ENCODE measurements around the gene MSI2. TPM values are rescaled to one million over a fixed set of nuclear protein-coding genes. Genes with fewer than 3 reads are reported as not detected.

The MSI2 gene
- total and polyA plus RNA-seq, 12 donors = 25.5 to 135 (median 121) TPM

DNA sequence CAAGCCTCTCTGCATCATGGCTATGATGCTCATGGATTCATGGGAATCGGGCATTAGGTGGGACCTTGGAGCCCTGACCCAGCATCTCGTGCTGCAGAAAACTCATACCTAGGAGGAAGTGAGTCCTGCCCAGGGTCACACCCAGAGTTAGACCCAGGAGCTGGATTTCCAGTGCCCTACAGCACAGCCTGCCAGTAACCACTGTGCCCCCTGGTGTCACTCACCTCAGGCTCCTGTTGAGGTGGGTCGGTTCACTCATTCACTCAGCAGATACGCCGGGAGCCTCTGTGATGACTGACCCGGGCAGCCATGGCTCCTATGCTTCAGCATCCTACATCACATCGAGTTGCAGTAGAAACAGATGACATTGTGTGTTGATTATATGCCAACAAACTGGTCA is 143.4 kb downstream of the MSI2 start:
- ATAC-seq = no peak
- WGBS, 2 donors = 93 to 94% methylated on average over 7 of the region's 7 CpGs
- intact Hi-C loops (cut with DNase I) = no loop called here

DNA sequence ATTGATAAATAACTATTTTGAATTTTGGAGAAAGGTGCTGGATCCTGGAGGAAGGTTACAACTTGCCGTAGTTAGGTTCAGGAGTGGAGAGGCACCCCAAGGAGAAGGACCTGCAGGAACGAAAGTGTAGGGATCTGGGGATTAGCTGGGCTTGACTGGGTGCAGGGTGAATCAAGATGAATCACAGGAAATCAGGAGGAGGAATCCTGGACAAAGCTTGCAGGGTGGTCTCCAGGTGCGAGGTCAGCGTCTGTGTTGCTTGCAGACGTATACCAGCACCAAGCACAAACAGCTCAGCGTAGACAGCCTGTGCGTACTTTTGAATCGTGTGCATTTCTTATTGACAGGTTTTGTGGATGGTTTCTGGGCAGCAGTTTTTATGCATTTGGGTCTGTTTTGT is 144.3 kb downstream of the MSI2 start:
- DNase-seq = no peak
- Histone ChIP-seq H3K9me3 (no peaks in the 10 kb centered on the region), H3K36me3 (peaks cover 0 to 17% (median 0%) of the 10 kb centered on the region in 9 donors), H3K4me3 (no peak overlapping the region), H3K27ac (no peak overlapping the region), H3K4me1 (peaks cover 2 to 44% (median 24%) of the 10 kb centered on the region in 9 donors), H3K27me3 (no peaks in the 10 kb centered on the region)
- intact Hi-C loops (cut with DNase I) = no loop called here
- WGBS, 2 donors = 95 to 96% methylated on average over 8 of the region's 8 CpGs
- no peak for ATAC-seq
- TF ChIP-seq, protein P1, sequence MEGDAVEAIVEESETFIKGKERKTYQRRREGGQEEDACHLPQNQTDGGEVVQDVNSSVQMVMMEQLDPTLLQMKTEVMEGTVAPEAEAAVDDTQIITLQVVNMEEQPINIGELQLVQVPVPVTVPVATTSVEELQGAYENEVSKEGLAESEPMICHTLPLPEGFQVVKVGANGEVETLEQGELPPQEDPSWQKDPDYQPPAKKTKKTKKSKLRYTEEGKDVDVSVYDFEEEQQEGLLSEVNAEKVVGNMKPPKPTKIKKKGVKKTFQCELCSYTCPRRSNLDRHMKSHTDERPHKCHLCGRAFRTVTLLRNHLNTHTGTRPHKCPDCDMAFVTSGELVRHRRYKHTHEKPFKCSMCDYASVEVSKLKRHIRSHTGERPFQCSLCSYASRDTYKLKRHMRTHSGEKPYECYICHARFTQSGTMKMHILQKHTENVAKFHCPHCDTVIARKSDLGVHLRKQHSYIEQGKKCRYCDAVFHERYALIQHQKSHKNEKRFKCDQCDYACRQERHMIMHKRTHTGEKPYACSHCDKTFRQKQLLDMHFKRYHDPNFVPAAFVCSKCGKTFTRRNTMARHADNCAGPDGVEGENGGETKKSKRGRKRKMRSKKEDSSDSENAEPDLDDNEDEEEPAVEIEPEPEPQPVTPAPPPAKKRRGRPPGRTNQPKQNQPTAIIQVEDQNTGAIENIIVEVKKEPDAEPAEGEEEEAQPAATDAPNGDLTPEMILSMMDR (IDR thresholded peaks at IDR 0.05) = no peak

More for the DNA sequence above, 143.4 kb downstream of the MSI2 start:
- Histone ChIP-seq H3K4me3 (no peak overlapping the region), H3K4me1 (peaks cover 0 to 37% (median 14%) of the 10 kb centered on the region in 9 donors), H3K9me3 (no peaks in the 10 kb centered on the region), H3K27ac (no peak overlapping the region), H3K36me3 (peaks cover 0 to 16% (median 0%) of the 10 kb centered on the region in 9 donors), H3K27me3 (no peaks in the 10 kb centered on the region)
- TF ChIP-seq, protein P1 (IDR thresholded peaks at IDR 0.05) = no peak
- no peak for DNase-seq

- 78 to 84% methylated on average over 15 of the region's 15 CpGs for WGBS, 2 donors
Measured at GRCh38 chr17:57401556-57402488, 145.5 kb downstream of the MSI2 start.

GRCh38 chr17:57402681-57403180 is 146.4 kb downstream of the MSI2 start:
- no peaks in the 10 kb centered on the region for H3K9me3 ChIP-seq

More at GRCh38 chr17:57401556-57402488, 145.5 kb downstream of the MSI2 start:
- TF ChIP-seq, protein P1 (IDR thresholded peaks at IDR 0.05) = peak in 2 of 9 donors; percentile 12 to 22
- intact Hi-C loops (cut with DNase I) = no loop called here
- ATAC-seq (peak in 5 of 8 donors; percentile 10 to 53 (median 19)), DNase-seq (no peak)
- H3K36me3 ChIP-seq = peaks cover 0 to 17% (median 0%) of the 10 kb centered on the region in 9 donors
- no peaks in the 10 kb centered on the region for H3K9me3 ChIP-seq
- peaks cover 2 to 53% (median 36%) of the 10 kb centered on the region in 9 donors for H3K4me1 ChIP-seq
- no peak overlapping the region for H3K27ac ChIP-seq
- H3K27me3 ChIP-seq = no peaks in the 10 kb centered on the region
- H3K4me3 ChIP-seq = no peak overlapping the region

More at GRCh38 chr17:57402681-57403180, 146.4 kb downstream of the MSI2 start:
- WGBS, 2 donors = 71 to 76% methylated on average over 5 of the region's 5 CpGs
- Histone ChIP-seq H3K4me3 (no peak overlapping the region), H3K4me1 (peaks cover 2 to 62% (median 43%) of the 10 kb centered on the region in 9 donors), H3K27ac (peak overlapping the region in 3 of 10 donors; percentile 31 to 44 (median 35)), H3K36me3 (peaks cover 0 to 17% (median 0%) of the 10 kb centered on the region in 9 donors), H3K27me3 (no peaks in the 10 kb centered on the region)
- DNase-seq = no peak
- intact Hi-C loops (cut with DNase I) = no loop called here
- TF ChIP-seq, protein P1 (IDR thresholded peaks at IDR 0.05) = no peak
- ATAC-seq = no peak
